ENCODE measurements around the gene RAB12. TPM values are rescaled to one million over a fixed set of nuclear protein-coding genes. Genes with fewer than 3 reads are reported as not detected.
A peak's percentile ranks its signal among the peaks of the same experiment; 100 is the strongest.

Gene RAB12
- total RNA-seq, 1 donor from 2014 or later = 42.1 TPM

GRCh38 chr18:8654503-8655451 is 45.5 kb downstream of the RAB12 start:
- peak; percentile 68 for TF ChIP-seq CTCF (conservative IDR thresholded peaks at IDR 0.05; ENCODE audit: low read depth, low read length)
- H3K4me3 ChIP-seq (ENCODE audit: low read depth, low read length) = no peak overlapping the region
- no peak for DNase-seq (ENCODE audit: low read depth)

GRCh38 chr18:8656232-8656631 is 47.0 kb downstream of the RAB12 start:
- DNase-seq (ENCODE audit: low read depth) = no peak
- TF ChIP-seq CTCF (conservative IDR thresholded peaks at IDR 0.05; ENCODE audit: low read depth, low read length) = no peak
- no peak overlapping the region for H3K4me3 ChIP-seq (ENCODE audit: low read depth, low read length)

- no peak for DNase-seq (ENCODE audit: low read depth)
- no peak for TF ChIP-seq CTCF (conservative IDR thresholded peaks at IDR 0.05; ENCODE audit: low read depth, low read length)
- H3K4me3 ChIP-seq (ENCODE audit: low read depth, low read length) = no peak overlapping the region
Observed at GRCh38 chr18:8657050-8657820, 48.0 kb downstream of the RAB12 start.

GRCh38 chr18:8657873-8658470 is 48.7 kb downstream of the RAB12 start:
- no peak overlapping the region for H3K4me3 ChIP-seq (ENCODE audit: low read depth, low read length)
- no peak for TF ChIP-seq CTCF (conservative IDR thresholded peaks at IDR 0.05; ENCODE audit: low read depth, low read length)
- no peak for DNase-seq (ENCODE audit: low read depth)

GRCh38 chr18:8658858-8659485 is 49.7 kb downstream of the RAB12 start:
- no peak for DNase-seq (ENCODE audit: low read depth)
- TF ChIP-seq CTCF (conservative IDR thresholded peaks at IDR 0.05; ENCODE audit: low read depth, low read length) = no peak
- no peak overlapping the region for H3K4me3 ChIP-seq (ENCODE audit: low read depth, low read length)

- H3K4me3 ChIP-seq (ENCODE audit: low read depth, low read length) = no peak overlapping the region
- TF ChIP-seq CTCF (conservative IDR thresholded peaks at IDR 0.05; ENCODE audit: low read depth, low read length) = no peak
- DNase-seq (ENCODE audit: low read depth) = no peak
Observed at GRCh38 chr18:8659609-8660242, 50.5 kb downstream of the RAB12 start.

Measured in epithelial cell of proximal tubule (primary cell).